SKM-1 (cell line): ENCODE data around the gene AUTS2.

ENCODE experiments used
- DNase-seq: peaks from one replicate; lab custom pipeline; 2025; ENCODE audit not compliant: unreplicated experiment; lab: John Stamatoyannopoulos, UW

The AUTS2 gene

GRCh38 chr7:70432567-70433001 lies 834.3 kb downstream of the AUTS2 start:
- no peak for DNase-seq

DNA sequence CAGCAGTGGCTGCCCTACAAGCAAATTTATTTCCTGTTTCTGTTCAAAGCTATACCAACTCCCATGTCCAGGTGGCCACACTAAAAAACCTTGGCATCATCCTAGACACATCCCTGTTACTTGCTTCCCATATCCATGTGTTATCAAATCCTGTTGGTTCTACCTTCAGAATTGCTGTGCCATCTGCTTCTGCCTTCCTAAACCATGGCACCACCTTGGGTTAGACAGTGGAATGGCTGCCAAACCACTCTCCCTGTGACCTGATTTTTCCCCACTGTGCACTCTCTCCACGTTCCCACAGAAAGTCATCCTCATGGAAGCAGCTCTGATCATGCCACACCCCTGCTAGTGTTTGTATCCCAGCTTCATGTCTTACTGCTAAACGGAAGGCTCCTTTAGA lies 836.1 kb downstream of the AUTS2 start:
- DNase-seq = no peak

GRCh38 chr7:70434821-70435220 lies 836.5 kb downstream of the AUTS2 start:
- DNase-seq = no peak

GRCh38 chr7:70435634-70436033 lies 837.4 kb downstream of the AUTS2 start:
- no peak for DNase-seq

DNA sequence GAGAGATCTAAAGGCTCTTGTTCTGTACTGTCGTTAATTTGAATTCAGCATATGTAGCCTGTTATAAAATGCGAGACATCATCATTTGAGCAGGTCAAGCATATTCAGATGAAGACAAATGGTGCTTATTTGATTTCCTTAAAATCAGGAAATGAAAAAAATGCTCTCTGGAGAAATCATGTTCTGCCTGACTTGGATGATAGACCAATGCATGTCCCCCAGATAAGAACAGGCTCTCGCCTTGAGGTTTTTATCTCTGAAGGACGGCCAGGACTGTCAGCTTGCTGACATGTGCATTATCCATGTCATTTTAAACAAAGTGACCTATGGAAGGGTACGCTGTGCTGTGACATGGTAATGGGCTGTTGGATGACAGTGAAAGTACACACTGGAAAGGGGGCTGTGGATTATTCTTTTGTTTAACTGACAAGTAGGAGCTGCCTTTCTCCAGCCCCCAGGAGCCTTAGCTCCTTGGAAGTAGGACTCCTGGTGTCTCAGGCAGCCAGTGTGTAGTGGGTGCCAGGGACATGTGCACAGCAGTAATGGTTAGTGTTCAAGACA lies 838.6 kb downstream of the AUTS2 start:
- DNase-seq = no peak

DNA sequence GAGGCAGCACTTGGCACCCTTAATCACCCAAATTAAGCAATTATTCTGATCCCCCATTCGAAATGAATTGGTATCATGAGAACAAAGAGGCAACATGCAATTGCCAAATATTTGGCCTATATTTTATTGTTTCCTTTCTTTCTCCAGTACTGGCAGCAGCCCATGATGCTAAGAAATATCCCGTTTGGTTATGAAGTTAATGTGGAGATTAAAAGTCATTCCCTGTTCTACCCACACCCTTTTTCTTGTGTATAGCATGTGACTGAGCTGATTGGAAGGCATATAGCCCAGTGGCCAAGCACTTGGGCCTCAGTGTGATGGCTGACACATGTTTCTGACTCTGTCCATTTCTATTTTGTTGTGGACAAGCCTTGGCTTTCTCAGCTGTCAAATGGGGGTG lies 841.4 kb downstream of the AUTS2 start:
- DNase-seq = no peak

DNA sequence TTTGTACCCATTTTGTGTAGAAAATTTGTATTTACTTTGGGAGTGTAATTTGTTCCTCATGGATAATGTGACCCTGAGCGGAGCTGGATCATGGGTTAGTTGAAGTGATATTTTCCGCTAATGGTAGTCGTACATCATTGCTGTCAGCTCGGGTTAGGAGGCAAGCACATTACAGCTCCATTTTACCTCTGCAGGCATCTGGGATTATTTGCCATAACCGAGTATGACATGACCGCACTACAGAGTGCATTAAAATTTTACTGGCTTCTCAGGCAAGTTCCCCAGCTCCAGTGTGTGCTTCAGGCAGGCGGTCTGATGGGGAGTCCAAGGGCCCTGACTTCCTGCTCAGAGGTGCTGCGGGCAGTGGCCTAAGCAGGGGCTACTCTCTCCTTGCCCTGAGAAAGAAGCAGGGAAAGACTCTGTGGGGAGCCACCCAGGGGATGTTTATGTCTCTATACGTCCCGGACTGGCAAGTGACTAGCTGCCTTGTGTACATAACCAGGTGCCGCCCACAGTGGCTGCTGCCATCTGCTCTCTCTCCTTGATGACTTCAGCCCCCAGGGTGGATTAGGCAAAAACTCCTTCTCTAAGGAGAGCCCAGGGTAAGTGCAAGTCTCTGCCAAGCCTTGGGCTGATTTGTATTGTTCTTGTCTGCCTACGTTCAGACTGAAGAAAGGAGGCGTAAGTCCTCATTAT lies 848.3 kb downstream of the AUTS2 start:
- no peak for DNase-seq

GRCh38 chr7:70448312-70448906 lies 850.1 kb downstream of the AUTS2 start:
- no peak for DNase-seq

DNA sequence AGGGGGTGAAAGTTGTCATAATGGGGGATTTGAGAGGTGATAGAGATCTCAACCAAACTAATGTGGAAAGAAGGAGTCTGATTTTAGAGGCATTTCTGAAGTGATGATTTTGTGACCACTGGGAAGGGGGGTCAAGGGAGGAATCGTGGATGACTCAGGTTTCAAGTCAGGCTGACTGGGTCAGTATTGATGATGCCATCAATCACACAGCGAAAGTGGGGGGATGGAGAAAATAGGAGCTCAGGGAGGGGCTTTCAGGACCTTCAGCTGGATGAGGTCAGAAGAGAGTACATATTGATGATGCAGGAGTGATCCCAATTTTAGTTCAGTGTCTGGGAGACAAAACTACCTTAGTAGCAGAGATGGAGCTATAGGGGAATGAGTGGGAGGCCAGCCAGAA lies 852.5 kb downstream of the AUTS2 start:
- no peak for DNase-seq

DNA sequence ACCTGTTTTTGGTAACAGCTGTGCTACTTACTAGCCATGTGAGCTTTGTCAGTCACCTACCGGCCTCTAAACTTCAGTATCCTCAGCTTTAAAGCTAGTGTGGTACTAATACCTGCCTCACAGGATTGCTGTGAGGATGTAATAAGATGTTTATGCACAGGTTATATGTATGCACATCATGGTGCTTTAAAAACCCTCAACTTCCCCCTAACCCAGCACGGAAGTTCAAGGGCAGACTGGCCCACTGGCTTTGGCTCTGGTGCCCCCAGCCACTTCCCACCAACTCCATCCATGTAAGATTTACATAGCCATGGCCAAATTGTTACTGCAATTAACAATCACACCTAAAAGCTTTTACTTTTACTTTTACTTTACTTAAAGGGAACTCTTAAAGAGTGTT lies 857.6 kb downstream of the AUTS2 start:
- DNase-seq = no peak

GRCh38 chr7:70456719-70457118 lies 858.4 kb downstream of the AUTS2 start:
- no peak for DNase-seq

DNA sequence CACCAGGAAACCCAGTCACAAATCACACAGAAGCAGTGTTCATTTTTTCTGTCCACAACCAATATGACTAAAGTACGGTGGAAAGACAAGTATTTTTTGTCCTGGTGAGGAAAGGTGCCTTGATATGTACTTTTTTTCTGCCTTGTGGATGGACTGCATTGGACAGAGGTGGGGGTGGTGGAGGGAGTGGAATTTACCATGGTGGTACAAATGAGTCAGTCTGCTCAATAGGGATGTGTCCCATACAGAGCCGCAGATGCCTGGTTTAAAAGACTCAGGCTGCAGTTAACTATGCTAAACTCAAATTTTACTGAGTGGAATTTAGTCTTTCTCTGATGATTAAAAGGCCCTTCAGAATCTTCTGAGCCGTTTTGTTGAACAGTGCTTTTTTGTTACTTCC lies 859.2 kb downstream of the AUTS2 start:
- DNase-seq = no peak

DNA sequence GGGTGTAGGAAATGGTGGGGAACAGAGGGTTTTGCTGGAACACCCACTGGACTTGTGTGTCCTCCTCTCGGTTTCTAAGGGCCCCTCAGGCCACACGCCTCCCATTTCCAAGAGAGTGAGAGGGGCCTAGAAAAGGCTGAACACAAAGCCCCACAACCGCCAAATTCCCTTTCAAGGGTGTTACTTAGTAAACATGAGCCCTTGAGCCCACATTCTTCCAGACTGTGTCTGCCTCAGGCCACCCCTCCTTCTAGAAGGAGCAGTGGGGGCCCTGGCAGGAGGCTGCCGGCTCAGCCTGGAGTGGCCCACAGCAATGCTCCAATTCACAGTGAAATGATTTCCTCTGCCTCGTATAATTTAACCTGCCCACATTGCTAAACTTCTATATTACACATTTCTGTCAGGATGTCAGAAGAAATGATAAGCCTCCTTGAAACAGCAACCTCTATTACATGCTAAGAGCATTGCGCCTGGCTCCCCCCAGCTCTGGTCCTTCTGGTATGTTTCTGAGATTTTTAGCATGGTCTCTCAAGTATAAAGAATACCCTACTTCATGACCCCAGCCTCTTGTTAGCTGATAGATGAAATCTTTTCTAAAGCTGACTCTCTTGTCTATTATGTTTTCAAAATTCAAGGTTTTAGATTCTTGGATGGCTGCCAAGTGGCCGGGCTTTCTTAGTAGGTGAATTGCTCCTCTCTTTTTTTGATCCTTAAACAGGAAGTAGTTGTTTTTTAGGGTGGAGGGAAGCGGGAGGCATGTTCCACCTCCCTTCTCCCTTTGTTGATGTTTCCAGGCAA lies 859.8 kb downstream of the AUTS2 start:
- no peak for DNase-seq

DNA sequence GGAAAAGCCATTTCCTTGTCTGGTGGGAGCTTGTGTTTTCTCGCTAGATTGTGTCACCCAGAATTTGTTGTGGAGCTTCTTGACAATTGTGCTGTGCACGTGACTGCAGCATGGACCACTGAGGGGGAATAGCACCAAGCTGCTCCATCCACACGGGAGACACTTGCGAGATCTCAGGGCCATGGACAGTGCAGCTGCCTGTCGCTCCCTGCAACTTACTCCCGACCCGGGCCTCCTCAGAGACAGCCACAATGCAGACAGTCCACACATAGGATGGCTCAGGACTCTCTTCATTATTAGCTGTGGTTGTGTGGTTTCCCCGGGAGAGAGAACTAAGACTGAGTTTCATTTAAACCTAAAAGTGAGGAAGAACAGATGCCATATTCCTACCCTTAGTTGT lies 860.5 kb downstream of the AUTS2 start:
- no peak for DNase-seq

- DNase-seq = no peak
Measured at GRCh38 chr7:70459546-70459945, 861.3 kb downstream of the AUTS2 start.

DNA sequence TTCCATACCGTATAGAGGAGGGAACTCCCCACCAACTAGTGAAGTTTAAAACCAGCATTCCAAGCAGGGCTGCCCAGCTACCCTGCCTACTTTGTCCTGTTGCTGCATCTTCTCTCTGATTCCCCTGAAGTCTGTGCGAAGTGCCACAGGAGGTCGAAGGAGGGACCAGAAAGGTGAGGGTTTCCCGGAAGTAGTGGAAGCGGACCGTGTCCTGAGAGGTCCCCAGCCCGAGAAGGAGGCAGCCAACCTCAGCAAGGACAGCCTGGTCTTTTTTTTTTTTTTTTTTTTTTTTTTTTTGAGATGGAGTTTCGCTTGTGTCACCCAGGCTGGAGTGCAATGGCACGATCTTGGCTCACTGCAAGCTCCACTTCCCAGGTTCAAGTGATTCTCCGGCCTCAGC lies 861.8 kb downstream of the AUTS2 start:
- DNase-seq = no peak

GRCh38 chr7:70460562-70460961 lies 862.3 kb downstream of the AUTS2 start:
- DNase-seq = no peak

- no peak for DNase-seq
Measured at GRCh38 chr7:70463352-70463938, 865.2 kb downstream of the AUTS2 start.

- DNase-seq = no peak
Measured at GRCh38 chr7:70466725-70467364, 868.6 kb downstream of the AUTS2 start.

GRCh38 chr7:70470746-70471145 lies 872.5 kb downstream of the AUTS2 start:
- no peak for DNase-seq
